Peyer's patch (tissue), 4 donors: ENCODE measurements around the gene PIGP.

ENCODE experiments used
- POLR2A ChIP-seq, 2 donors: fragments of 450-650 bp; IDR thresholded peaks; one replicate each; pipeline ENCODE4 v1.5.1; 2017; ENCODE audit warnings: antibody characterized with exemption in 2 of 2, mild to moderate bottlenecking in 2 of 2, moderate library complexity in 2 of 2
- TF ChIP-seq, protein P1 (sequence below), 6 experiments: fragments of 450-650 bp in 4 of 6; fragments of 200-600 bp in 2 of 6; sonication (generic) in 1 of 6; IDR thresholded peaks; one replicate each; pipeline ENCODE4 v1.5.1; 2017 to 2019; ENCODE audit warnings: antibody characterized with exemption in 6 of 6, mild to moderate bottlenecking in 3 of 6, moderate library complexity in 1 of 6

DNA sequence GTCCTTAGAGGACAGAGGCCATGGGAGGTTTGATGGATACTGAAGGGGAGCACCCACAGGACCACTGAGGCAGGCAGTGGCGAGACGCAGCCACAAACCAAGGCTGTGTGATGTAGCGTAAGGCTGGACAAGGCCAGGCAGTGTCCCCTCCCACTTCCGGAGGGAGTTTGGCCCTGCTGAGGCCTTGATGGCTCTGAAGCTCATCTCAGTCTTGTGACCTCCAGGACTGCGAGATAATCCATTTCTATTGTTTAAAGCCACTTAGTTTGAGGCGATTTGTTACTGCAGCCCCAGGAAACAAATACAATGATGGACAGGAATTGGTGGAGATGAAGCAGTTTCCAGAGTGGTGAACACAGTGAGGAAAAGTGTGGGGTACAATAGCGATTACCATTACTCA, 15.3 kb downstream of the PIGP start:
- TF ChIP-seq, protein P1, sequence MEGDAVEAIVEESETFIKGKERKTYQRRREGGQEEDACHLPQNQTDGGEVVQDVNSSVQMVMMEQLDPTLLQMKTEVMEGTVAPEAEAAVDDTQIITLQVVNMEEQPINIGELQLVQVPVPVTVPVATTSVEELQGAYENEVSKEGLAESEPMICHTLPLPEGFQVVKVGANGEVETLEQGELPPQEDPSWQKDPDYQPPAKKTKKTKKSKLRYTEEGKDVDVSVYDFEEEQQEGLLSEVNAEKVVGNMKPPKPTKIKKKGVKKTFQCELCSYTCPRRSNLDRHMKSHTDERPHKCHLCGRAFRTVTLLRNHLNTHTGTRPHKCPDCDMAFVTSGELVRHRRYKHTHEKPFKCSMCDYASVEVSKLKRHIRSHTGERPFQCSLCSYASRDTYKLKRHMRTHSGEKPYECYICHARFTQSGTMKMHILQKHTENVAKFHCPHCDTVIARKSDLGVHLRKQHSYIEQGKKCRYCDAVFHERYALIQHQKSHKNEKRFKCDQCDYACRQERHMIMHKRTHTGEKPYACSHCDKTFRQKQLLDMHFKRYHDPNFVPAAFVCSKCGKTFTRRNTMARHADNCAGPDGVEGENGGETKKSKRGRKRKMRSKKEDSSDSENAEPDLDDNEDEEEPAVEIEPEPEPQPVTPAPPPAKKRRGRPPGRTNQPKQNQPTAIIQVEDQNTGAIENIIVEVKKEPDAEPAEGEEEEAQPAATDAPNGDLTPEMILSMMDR (IDR thresholded peaks at IDR 0.05): no peak
- no peak for TF ChIP-seq POLR2A (IDR thresholded peaks at IDR 0.05)
